HG02798 (cell line): ENCODE results near the gene INPP4A.

ENCODE experiments used
- ATAC-seq: cut with Tn5 transposase; IDR thresholded peaks from one replicate; pipeline ENCODE4 v1.9.1; 2021; ENCODE audit warnings: mild to moderate bottlenecking; ENCODE audit not compliant: unreplicated experiment, poor library complexity

Gene INPP4A

GRCh38 chr2:98507891-98508708, 63.4 kb downstream of the INPP4A start:
- no peak for ATAC-seq

- ATAC-seq: no peak
Measured at GRCh38 chr2:98508709-98509066, 64.0 kb downstream of the INPP4A start.

- no peak for ATAC-seq
Measured at GRCh38 chr2:98509542-98510321, 65.1 kb downstream of the INPP4A start.

- ATAC-seq: no peak
Measured at GRCh38 chr2:98510322-98510662, 65.6 kb downstream of the INPP4A start.

GRCh38 chr2:98511981-98512380, 67.3 kb downstream of the INPP4A start:
- ATAC-seq: no peak

- ATAC-seq: no peak
Measured at GRCh38 chr2:98512699-98513098, 68.0 kb downstream of the INPP4A start.

GRCh38 chr2:98514096-98514639, 69.5 kb downstream of the INPP4A start:
- ATAC-seq: no peak

- ATAC-seq: no peak
Measured at GRCh38 chr2:98514879-98515249, 70.2 kb downstream of the INPP4A start.

- ATAC-seq: no peak
Measured at GRCh38 chr2:98515250-98515991, 70.8 kb downstream of the INPP4A start.

GRCh38 chr2:98516571-98516970, 71.9 kb downstream of the INPP4A start:
- no peak for ATAC-seq

- no peak for ATAC-seq
Measured at GRCh38 chr2:98517636-98518035, 73.0 kb downstream of the INPP4A start.

GRCh38 chr2:98518101-98518500, 73.4 kb downstream of the INPP4A start:
- peak; percentile 60 for ATAC-seq

- ATAC-seq: no peak
Measured at GRCh38 chr2:98519156-98519555, 74.5 kb downstream of the INPP4A start.

- no peak for ATAC-seq
Measured at GRCh38 chr2:98519851-98520250, 75.2 kb downstream of the INPP4A start.

GRCh38 chr2:98520806-98521205, 76.1 kb downstream of the INPP4A start:
- ATAC-seq: no peak

GRCh38 chr2:98521266-98521665, 76.6 kb downstream of the INPP4A start:
- no peak for ATAC-seq

GRCh38 chr2:98522854-98523253, 78.2 kb downstream of the INPP4A start:
- no peak for ATAC-seq

GRCh38 chr2:98524168-98524567, 79.5 kb downstream of the INPP4A start:
- ATAC-seq: no peak

GRCh38 chr2:98528349-98528748, 83.7 kb downstream of the INPP4A start:
- no peak for ATAC-seq

GRCh38 chr2:98530114-98530513, 85.5 kb downstream of the INPP4A start:
- ATAC-seq: no peak

GRCh38 chr2:98532756-98533155, 88.1 kb downstream of the INPP4A start:
- ATAC-seq: no peak
